ENCODE measurements around the gene CTCF.

CTCF gene

DNA sequence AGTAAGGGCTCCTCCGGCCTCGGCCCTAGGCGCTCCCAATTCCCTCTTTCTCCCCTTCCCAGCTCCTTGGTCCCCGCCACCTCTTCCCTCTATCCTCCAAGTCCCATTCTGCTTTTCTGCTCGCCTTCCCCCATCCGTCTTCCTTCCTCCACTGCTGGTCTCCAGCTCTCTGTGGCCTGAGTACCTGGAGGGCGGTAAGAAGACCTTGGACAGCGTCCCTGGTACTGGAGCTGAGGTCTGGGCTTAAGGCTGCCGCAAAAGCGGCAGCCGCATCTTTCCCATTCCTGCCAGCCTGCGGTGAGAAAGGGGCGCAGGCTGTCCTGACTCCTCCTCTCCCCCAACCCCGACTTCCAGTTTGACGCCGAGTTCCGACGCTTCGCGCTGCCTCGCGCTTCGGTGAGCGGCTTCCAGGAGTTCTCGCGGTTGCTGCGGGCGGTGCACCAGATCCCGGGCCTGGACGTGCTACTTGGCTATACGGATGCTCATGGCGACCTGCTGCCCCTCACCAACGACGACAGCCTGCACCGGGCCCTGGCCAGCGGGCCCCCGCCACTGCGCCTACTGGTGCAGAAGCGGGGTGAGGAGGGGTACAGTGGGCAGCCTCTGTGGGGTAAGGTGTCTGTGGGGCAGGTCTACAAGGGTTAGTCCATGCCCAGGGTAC, 98.9 kb downstream of the CTCF start:
- H3K4me3 ChIP-seq: peak overlapping the region; percentile 81

DNA sequence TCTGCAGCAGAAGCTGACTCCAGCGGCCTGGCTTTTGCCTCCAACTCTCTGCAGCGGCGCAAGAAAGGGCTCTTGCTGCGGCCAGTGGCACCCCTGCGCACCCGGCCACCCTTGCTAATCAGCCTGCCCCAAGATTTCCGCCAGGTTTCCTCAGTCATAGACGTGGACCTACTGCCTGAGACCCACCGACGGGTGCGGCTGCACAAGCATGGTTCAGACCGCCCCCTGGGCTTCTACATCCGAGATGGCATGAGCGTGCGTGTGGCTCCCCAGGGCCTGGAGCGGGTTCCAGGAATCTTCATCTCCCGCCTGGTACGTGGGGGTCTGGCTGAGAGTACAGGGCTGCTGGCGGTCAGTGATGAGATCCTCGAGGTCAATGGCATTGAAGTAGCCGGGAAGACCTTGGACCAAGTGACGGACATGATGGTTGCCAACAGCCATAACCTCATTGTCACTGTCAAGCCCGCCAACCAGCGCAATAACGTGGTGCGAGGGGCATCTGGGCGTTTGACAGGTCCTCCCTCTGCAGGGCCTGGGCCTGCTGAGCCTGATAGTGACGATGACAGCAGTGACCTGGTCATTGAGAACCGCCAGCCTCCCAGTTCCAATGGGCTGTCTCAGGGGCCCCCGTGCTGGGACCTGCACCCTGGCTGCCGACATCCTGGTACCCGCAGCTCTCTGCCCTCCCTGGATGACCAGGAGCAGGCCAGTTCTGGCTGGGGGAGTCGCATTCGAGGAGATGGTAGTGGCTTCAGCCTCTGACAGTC, 99.7 kb downstream of the CTCF start:
- no peaks in the 10 kb centered on the region for H3K27me3 ChIP-seq
- no peak overlapping the region for H3K27ac ChIP-seq
- H3K9ac ChIP-seq: no peak overlapping the region; the same call in 1 of the 2 replicates
- peaks cover 40% of the 10 kb centered on the region for H3K36me3 ChIP-seq
- H3K4me3 ChIP-seq: peak overlapping the region; percentile 81; the same call in 1 of the 2 replicates
- H3K4me2 ChIP-seq: peak overlapping the region; percentile 98
- H4K20me1 ChIP-seq: peaks cover 43% of the 10 kb centered on the region
- H3K4me1 ChIP-seq: peaks cover 57% of the 10 kb centered on the region
- no peak for TF ChIP-seq Cebpa-rat (IDR thresholded peaks at IDR 0.05)
- no peaks in the 10 kb centered on the region for H3K9me3 ChIP-seq

More for the DNA sequence above, 98.9 kb downstream of the CTCF start:
- H3K4me1 ChIP-seq: peaks cover 54% of the 10 kb centered on the region
- peak overlapping the region; percentile 75 for H3K27ac ChIP-seq
- H4K20me1 ChIP-seq: peaks cover 50% of the 10 kb centered on the region
- H3K9me3 ChIP-seq: no peaks in the 10 kb centered on the region
- peak overlapping the region; percentile 98 for H3K4me2 ChIP-seq
- peaks cover 48% of the 10 kb centered on the region for H3K36me3 ChIP-seq
- no peak for TF ChIP-seq Cebpa-rat (IDR thresholded peaks at IDR 0.05)
- no peaks in the 10 kb centered on the region for H3K27me3 ChIP-seq
- peak overlapping the region; percentile 84 for H3K9ac ChIP-seq

DNA sequence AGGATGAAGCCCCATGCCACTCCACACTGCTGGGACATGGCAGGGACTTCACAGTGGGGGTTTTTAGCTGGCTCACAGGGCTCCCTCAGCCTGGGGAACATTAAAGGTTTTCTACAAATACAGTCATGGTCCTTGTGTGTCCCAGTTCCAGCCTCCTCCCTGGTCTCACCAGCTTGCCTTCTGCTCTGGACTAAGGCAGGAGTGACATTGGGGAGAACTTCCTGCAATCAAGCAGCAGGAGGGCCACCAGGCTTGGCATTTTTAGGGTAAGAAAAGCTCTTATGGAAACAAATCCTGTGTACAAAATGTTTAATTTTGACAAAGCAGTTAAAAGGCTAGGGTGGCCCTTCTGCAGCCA, 100.3 kb downstream of the CTCF start:
- peaks cover 62% of the 10 kb centered on the region for H3K4me1 ChIP-seq
- H3K9me3 ChIP-seq: no peaks in the 10 kb centered on the region
- H3K4me3 ChIP-seq: no peak overlapping the region
- no peak for TF ChIP-seq Cebpa-rat (IDR thresholded peaks at IDR 0.05)
- peaks cover 34% of the 10 kb centered on the region for H3K36me3 ChIP-seq
- H3K9ac ChIP-seq: no peak overlapping the region
- peaks cover 37% of the 10 kb centered on the region for H4K20me1 ChIP-seq
- no peak overlapping the region for H3K4me2 ChIP-seq
- H3K27me3 ChIP-seq: no peaks in the 10 kb centered on the region
- H3K27ac ChIP-seq: no peak overlapping the region

DNA sequence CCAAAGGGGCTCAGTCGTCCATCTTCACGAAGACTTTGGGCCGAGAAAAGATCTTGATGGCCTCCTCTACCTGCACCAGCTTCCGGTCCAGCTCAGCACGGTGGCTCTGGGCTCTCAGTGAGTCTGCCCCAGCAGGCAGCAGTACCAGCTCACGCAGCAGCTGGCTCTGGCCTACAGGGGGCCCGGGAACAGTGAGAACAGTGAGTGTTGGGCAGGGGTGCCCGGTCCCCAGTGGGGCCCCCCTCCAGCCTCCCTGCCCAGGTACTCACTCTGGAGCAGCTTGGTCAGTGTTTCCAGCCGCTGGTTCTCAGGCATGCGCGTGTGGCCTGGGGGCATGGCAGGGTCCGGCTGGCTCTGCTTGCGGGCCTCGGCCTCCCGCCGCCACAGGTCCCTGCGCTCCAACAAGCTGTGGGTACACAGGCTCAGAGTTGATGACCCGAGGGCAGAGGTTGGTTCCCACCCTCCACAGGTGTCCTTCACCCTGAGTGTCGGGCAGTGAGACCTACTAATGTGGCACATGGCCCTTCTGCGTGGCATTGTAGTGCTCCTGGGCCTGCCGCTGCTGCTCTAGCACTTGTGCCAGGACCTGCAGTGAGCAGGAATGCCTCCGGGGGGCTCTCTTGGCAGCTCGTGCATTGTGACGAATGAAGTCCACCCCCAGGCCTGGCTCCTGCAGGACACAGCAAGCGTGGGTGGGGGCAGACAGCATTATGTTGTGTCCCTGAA, 101.0 kb downstream of the CTCF start:
- H3K9me3 ChIP-seq: no peaks in the 10 kb centered on the region
- no peak overlapping the region for H3K27ac ChIP-seq
- no peak overlapping the region for H3K4me2 ChIP-seq
- H3K27me3 ChIP-seq: no peaks in the 10 kb centered on the region
- H3K4me3 ChIP-seq: no peak overlapping the region
- H3K36me3 ChIP-seq: peaks cover 27% of the 10 kb centered on the region
- peaks cover 30% of the 10 kb centered on the region for H4K20me1 ChIP-seq
- H3K4me1 ChIP-seq: peaks cover 68% of the 10 kb centered on the region
- H3K9ac ChIP-seq: no peak overlapping the region
- TF ChIP-seq Cebpa-rat (IDR thresholded peaks at IDR 0.05): no peak

DNA sequence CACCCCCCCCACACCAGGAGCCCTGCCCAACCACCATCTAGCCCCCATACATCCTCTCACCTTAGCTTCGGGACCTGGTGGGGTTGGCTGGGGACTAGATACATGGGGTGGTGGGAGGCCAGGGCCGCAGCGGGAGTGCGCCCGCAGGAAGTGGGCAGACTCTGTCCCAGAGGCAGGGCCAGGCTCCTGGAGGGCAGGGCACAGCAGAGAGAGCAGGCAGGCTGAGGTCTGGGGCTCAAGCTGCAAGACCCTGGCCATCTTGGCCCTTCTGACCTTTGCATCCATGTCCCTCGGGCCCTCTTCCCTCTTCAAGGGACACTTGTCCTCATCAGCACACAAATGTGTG, 101.5 kb downstream of the CTCF start:
- 0 out of 2 replicates have a peak overlapping the region, but pooled peaks have one; percentile 8 for H3K9ac ChIP-seq
- H3K36me3 ChIP-seq: peaks cover 22% of the 10 kb centered on the region
- no peak overlapping the region for H3K27ac ChIP-seq
- H3K4me1 ChIP-seq: peaks cover 68% of the 10 kb centered on the region
- H3K4me3 ChIP-seq: no peak overlapping the region
- no peaks in the 10 kb centered on the region for H3K9me3 ChIP-seq
- H4K20me1 ChIP-seq: peaks cover 25% of the 10 kb centered on the region
- H3K4me2 ChIP-seq: no peak overlapping the region
- TF ChIP-seq Cebpa-rat (IDR thresholded peaks at IDR 0.05): no peak
- no peaks in the 10 kb centered on the region for H3K27me3 ChIP-seq

DNA sequence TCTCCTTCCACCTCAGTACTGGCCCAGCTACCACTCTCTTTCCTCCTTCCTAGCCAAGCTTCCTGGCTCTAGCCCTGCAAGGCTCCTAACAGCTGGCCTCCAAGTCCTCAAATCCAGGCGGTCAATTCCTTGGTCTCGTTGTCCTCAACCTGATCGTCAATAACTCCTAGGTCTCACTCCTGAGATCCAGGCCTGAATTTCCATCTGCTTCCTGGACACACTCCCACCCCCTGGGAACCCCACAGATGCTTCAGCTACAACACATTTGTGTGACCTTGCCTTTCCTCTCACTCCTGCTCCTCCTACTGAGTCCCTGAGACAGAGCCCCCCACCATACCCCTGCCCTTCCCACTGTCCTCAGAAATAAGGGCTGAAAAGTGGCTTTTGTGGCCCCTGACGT, 101.9 kb downstream of the CTCF start:
- H4K20me1 ChIP-seq: peaks cover 21% of the 10 kb centered on the region
- H3K27me3 ChIP-seq: no peaks in the 10 kb centered on the region
- TF ChIP-seq Cebpa-rat (IDR thresholded peaks at IDR 0.05): no peak
- no peaks in the 10 kb centered on the region for H3K9me3 ChIP-seq
- H3K9ac ChIP-seq: peak overlapping the region; percentile 8; the same call in 1 of the 2 replicates
- H3K4me2 ChIP-seq: no peak overlapping the region
- peaks cover 68% of the 10 kb centered on the region for H3K4me1 ChIP-seq
- no peak overlapping the region for H3K4me3 ChIP-seq
- peaks cover 20% of the 10 kb centered on the region for H3K36me3 ChIP-seq
- H3K27ac ChIP-seq: no peak overlapping the region

DNA sequence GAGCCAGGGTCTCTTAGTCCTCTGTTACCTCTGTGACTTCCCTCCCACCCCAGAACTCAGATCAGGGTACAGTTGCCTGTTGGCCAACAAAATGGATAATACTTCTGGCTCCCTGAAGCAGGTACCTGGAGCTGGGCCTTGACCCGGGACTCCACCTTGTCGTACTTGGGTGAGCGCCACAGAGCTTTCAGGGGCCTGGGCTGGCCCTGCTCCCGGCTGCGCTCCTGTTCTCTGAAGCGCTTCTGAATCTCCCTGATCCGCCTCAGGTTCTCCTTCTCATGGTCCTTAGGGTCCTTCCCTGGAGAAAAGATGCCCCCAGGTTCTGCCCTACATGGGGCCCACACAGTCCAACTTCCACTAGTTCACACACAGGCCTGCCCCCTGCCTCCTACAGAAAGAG, 102.5 kb downstream of the CTCF start:
- Histone ChIP-seq H3K4me3 (no peak overlapping the region), H3K9ac (no peak overlapping the region), H3K27me3 (no peaks in the 10 kb centered on the region), H3K4me2 (peak overlapping the region; percentile 99; the same call in 1 of the 2 replicates), H3K36me3 (peaks cover 20% of the 10 kb centered on the region), H3K27ac (no peak overlapping the region), H3K4me1 (peaks cover 67% of the 10 kb centered on the region), H3K9me3 (no peaks in the 10 kb centered on the region), H4K20me1 (peaks cover 16% of the 10 kb centered on the region; the same call in 1 of the 2 replicates)
- no peak for TF ChIP-seq Cebpa-rat (IDR thresholded peaks at IDR 0.05)

DNA sequence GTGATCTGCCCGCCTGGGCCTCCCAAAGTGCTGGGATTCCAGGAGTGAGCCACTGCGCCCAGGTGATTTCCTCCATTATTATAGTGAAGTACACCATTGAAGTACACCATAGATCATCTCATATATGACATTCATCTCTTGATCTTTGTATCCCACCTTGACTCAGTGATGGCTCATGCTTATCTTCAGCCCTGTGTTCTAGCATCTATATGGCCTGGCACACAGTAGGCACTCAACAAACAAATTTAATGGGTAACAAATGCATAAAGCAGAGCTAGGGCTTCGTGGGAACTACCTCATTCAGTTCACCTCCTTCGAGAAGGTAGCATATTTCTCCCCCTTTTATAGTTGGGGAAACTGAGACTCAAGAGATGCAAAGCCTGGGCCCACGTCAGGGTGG, 103.3 kb downstream of the CTCF start:
- H3K27ac ChIP-seq: peak overlapping the region; percentile 97; the same call in 1 of the 2 replicates

DNA sequence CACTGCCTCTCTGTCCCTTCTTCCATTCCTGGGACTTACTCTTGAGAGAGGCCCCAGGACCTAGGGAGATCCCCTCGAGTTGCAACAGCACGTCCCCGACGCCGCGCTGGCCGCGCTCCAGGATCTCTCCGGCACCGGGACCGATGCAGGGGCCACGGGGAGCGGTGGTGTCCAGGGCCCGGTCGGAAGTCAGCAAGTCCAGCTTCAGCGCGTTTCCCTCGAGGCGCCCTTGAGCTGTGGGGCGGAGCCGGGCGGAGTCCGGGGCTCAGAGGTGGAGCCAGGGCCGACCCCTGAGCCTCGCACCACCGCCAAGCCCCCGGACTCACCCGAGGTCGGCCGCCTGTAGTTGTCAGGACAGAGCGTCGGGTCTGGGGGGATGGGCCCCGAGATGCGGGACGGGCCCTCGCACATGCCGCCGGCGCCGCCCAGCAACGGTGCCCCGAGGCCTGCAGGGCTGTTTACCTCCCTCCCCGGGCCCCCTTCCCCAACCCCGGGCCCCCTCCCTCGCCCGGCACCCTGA, 103.8 kb downstream of the CTCF start:
- peak overlapping the region; percentile 97 for H3K27ac ChIP-seq
- peak overlapping the region; percentile 88 for H3K4me3 ChIP-seq
- H4K20me1 ChIP-seq: peaks cover 14% of the 10 kb centered on the region; the same call in 1 of the 2 replicates
- H3K36me3 ChIP-seq: peaks cover 20% of the 10 kb centered on the region
- peak overlapping the region; percentile 95 for H3K9ac ChIP-seq
- peak overlapping the region; percentile 99 for H3K4me2 ChIP-seq
- TF ChIP-seq Cebpa-rat (IDR thresholded peaks at IDR 0.05): no peak
- H3K27me3 ChIP-seq: no peaks in the 10 kb centered on the region
- H3K9me3 ChIP-seq: no peaks in the 10 kb centered on the region
- peaks cover 66% of the 10 kb centered on the region for H3K4me1 ChIP-seq

More for the DNA sequence above, 103.3 kb downstream of the CTCF start:
- Histone ChIP-seq H3K4me1 (peaks cover 67% of the 10 kb centered on the region), H3K36me3 (peaks cover 20% of the 10 kb centered on the region), H3K9me3 (no peaks in the 10 kb centered on the region), H3K4me2 (peak overlapping the region; percentile 99), H3K27me3 (no peaks in the 10 kb centered on the region), H4K20me1 (peaks cover 16% of the 10 kb centered on the region; the same call in 1 of the 2 replicates), H3K4me3 (peak overlapping the region; percentile 88), H3K9ac (peak overlapping the region; percentile 95)
- TF ChIP-seq Cebpa-rat (IDR thresholded peaks at IDR 0.05): no peak

All from BLaER1 (cell line).